GM18873 (cell line): ENCODE data around the gene SPATA31A7.
"Not testable (repeated sequence)": the region's sequence is repeated elsewhere in the genome, so short reads cannot be mapped to it uniquely, and the experiment has no call there.

Source experiments
- ATAC-seq: cut with Tn5 transposase; IDR thresholded peaks from one replicate; pipeline ENCODE4 v1.9.1; 2021; ENCODE audit warnings: mild to moderate bottlenecking, moderate library complexity, moderate number of reproducible peaks; ENCODE audit not compliant: unreplicated experiment, low FRiP score

Gene SPATA31A7

DNA sequence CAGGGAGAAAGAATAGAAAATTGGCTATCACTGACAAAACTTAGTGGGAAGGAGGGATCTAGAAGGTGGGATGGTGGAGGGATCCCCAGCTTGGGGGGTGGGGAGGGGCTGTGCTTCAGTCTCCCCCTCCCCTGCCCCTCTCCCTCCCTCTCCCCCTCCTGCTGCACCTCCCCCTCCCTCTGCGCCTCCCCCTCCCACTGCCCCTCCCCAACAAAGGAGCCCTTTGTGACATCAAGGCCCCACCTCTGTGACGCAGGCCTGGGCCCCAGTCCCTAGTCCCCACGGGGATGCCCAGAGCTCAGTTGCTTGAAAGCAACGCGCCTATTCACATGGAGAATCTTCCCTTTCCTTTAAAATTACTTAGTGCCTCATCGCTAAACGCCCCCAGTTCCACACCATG is at the start of gene SPATA31A7:
Gene SPATA31A7 (plus strand): TSS at position 301 of the 400 bp plus-strand sequence. CDS start 29 bp downstream, at position 330.
- not testable (repeated sequence) for ATAC-seq

DNA sequence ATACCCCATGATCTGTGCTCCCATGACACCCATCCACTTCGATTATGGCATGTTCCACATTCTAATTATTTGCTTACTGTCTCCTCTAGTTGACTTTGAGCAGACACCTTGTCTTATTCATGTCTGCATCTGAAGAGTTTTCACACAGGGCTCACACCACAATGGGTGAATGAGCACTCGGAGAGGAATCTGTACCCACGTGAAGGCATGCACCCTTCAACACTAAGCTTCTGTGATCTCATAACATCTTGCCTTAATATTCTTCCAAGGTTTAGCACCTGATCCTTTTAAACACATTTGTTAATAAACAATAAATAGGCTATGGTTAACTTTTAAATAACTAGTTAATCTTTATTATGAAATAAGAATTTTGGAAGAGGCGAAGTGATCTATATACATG is 36.6 kb downstream of the SPATA31A7 start:
- not testable (repeated sequence) for ATAC-seq
